ENCODE data around the gene HEATR9.

Gene HEATR9

DNA sequence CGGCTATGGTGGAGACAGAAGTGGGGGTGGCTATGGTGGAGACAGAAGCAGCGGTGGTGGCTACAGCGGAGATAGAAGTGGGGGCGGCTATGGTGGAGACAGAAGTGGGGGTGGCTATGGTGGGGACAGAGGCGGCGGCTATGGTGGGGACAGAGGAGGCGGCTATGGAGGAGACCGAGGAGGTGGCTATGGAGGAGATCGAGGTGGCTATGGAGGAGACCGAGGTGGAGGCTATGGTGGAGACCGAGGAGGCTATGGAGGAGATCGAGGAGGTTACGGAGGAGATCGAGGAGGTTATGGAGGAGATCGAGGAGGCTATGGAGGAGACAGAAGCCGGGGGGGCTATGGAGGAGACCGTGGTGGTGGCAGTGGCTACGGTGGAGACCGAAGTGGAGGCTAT lies 24.1 kb downstream of the HEATR9 start:
- DNase-seq (ENCODE audit: low spot score) = no peak
- no peak for TF ChIP-seq CTCF (IDR thresholded peaks at IDR 0.05)
- no peak overlapping the region for H3K27ac ChIP-seq
- no peak overlapping the region for H3K4me3 ChIP-seq

- TF ChIP-seq CTCF (IDR thresholded peaks at IDR 0.05) = no peak
- DNase-seq (ENCODE audit: low spot score) = no peak
- Histone ChIP-seq H3K4me3 (no peak overlapping the region), H3K27ac (no peak overlapping the region)
Observed at GRCh38 chr17:35843698-35844097, 25.0 kb downstream of the HEATR9 start.

DNA sequence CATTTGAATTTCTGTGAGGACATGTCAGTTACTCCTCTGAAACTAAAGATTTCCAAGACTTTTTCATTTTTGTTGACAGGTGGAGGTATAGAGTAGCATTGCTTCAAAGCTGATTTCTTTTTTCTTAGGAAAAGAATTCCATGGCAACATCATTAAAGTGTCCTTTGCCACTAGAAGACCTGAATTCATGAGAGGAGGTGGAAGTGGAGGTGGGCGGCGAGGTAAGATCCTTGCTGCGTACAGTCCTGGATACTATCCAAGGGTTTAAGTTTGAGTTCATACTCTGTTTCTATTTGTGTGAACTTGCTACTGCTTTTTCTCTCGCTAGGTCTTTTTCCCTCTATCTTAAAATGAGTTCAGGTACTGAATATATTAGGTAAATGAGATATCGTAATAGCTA lies 26.5 kb downstream of the HEATR9 start:
- Histone ChIP-seq H3K4me3 (no peak overlapping the region), H3K27ac (no peak overlapping the region)
- DNase-seq (ENCODE audit: low spot score) = no peak
- no peak for TF ChIP-seq CTCF (IDR thresholded peaks at IDR 0.05)

DNA sequence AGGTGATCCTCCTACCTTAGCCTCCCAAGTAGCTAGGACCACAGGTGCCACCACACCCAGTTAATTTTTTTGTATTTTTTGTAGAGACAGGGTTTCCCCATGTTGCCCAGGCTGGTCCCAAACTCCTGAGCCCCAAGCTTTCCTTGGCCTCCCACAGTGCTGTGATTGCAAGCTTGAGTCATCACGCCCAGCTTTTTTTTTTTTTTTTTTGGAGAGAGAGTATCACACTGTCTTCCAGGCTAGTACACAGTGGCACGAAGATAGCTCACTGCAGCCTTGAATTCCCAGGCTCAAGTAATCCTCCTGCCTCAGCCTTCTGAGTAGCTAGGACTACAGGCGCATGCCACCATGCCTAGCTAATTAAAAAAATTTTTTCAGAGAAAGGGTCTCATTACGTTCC lies 27.2 kb downstream of the HEATR9 start:
- TF ChIP-seq CTCF (IDR thresholded peaks at IDR 0.05) = no peak
- Histone ChIP-seq H3K4me3 (no peak overlapping the region), H3K27ac (no peak overlapping the region)
- DNase-seq (ENCODE audit: low spot score) = no peak

DNA sequence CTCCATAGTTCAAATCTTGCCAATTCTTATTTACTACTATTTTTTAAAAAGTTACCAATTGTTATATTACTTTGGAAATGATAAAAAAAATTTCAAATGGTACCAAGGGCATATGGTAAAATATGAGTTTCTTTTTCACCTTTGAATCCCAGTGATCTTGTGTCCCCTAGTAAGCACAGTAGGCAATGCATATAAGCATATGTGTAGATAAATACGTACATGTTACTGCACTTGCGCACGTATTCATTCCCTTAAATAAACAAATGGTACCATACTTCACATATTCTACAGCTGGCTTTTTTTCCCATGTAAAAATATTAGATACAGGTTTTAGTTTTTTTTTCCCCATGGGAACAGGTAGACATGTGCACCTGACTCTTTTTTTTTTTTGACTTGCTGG lies 27.6 kb downstream of the HEATR9 start:
- H3K27ac ChIP-seq = no peak overlapping the region
- H3K4me3 ChIP-seq = no peak overlapping the region
- no peak for DNase-seq (ENCODE audit: low spot score)
- no peak for TF ChIP-seq CTCF (IDR thresholded peaks at IDR 0.05)

- Histone ChIP-seq H3K4me3 (no peak overlapping the region), H3K27ac (no peak overlapping the region)
- DNase-seq (ENCODE audit: low spot score) = no peak
- no peak for TF ChIP-seq CTCF (IDR thresholded peaks at IDR 0.05)
Observed at GRCh38 chr17:35825206-35825605, 43.5 kb downstream of the HEATR9 start.

- H3K27ac ChIP-seq = no peak overlapping the region
- no peak for TF ChIP-seq CTCF (IDR thresholded peaks at IDR 0.05)
- DNase-seq (ENCODE audit: low spot score) = no peak
- no peak overlapping the region for H3K4me3 ChIP-seq
Observed at GRCh38 chr17:35821308-35821707, 47.4 kb downstream of the HEATR9 start.
